Cardiac septum (tissue), 1 donor: ENCODE data around the gene SMIM28. TPM values are rescaled to one million over a fixed set of nuclear protein-coding genes. Genes with fewer than 3 reads are reported as not detected.
"Not testable (repeated sequence)": the region's sequence is repeated elsewhere in the genome, so short reads cannot be mapped to it uniquely, and the experiment has no call there.

Source experiments
- DNase-seq: peaks from one replicate; pipeline ENCODE4 v3.0.0-alpha.2; 2020; ENCODE audit warnings: low spot score
- intact Hi-C: fragments of 100-400 bp; cut with DNase I; formaldehyde crosslinking; loops from one replicate; pipeline ENCODE4 v1.14.0; 2022
- total RNA-seq: library from RNA; stranded (reverse); fragmentation: NEBNext Ultra II Directional; extraction: Animal tissue kit (Norgen Biotek cat#: 25700); gene quantifications from one replicate; pipeline ENCODE4 v1.2.1, GENCODE V29; 2021
- donor health status: DM: no; HTN: no; CAD: no.

The SMIM28 gene
- total RNA-seq, 1 donor from 2014 or later, result not detected

GRCh38 chr6:138425256-138425655 is 47.6 kb downstream of the SMIM28 start:
- intact Hi-C loops, result loop anchor here (5.0 kb wide), 2 partner anchors 147 to 342 kb away; no protein-coding TSS in a partner anchor

GRCh38 chr6:138426500-138427123 is 48.9 kb downstream of the SMIM28 start:
- intact Hi-C loops, result loop anchor here (5.0 kb wide), 2 partner anchors 146 to 341 kb away; no protein-coding TSS in a partner anchor
- DNase-seq, result no peak

More at GRCh38 chr6:138425256-138425655, 47.6 kb downstream of the SMIM28 start:
- DNase-seq, result not testable (repeated sequence)

GRCh38 chr6:138427701-138428100 is 50.0 kb downstream of the SMIM28 start:
- no peak for DNase-seq
- intact Hi-C loops, result loop anchor here (2.0 to 5.0 kb wide), 4 partner anchors 81 to 340 kb away; no protein-coding TSS in a partner anchor

GRCh38 chr6:138428944-138429598 is 51.4 kb downstream of the SMIM28 start:
- DNase-seq, result no peak
- intact Hi-C loops, result loop anchor here (2.0 to 5.0 kb wide), 4 partner anchors 80 to 338 kb away; no protein-coding TSS in a partner anchor

GRCh38 chr6:138429761-138430160 is 52.1 kb downstream of the SMIM28 start:
- intact Hi-C loops, result loop anchor here (2.0 to 5.0 kb wide), 4 partner anchors 79 to 338 kb away; no protein-coding TSS in a partner anchor
- DNase-seq, result no peak

- intact Hi-C loops, result no loop called here
- no peak for DNase-seq
Measured at GRCh38 chr6:138430361-138431145, 52.8 kb downstream of the SMIM28 start.

GRCh38 chr6:138431256-138432062 is 53.8 kb downstream of the SMIM28 start:
- intact Hi-C loops, result no loop called here
- DNase-seq, result no peak

- no peak for DNase-seq
- intact Hi-C loops, result no loop called here
Measured at GRCh38 chr6:138432063-138432356, 54.3 kb downstream of the SMIM28 start.

Other genes with a start within 250 kb of the SMIM28 start
- gene ARFGEF3, start 216.0 kb upstream of the SMIM28 start, total RNA-seq, result 9.6 TPM
- not detected for gene PBOV1, start 159.4 kb upstream of the SMIM28 start, total RNA-seq
- 98.9 TPM for gene HEBP2, start 26.3 kb downstream of the SMIM28 start, total RNA-seq
- gene NHSL1, start 121.6 kb downstream of the SMIM28 start, total RNA-seq, result 88.2 TPM